ENCODE data around the gene SPOCK1.

Gene SPOCK1

DNA sequence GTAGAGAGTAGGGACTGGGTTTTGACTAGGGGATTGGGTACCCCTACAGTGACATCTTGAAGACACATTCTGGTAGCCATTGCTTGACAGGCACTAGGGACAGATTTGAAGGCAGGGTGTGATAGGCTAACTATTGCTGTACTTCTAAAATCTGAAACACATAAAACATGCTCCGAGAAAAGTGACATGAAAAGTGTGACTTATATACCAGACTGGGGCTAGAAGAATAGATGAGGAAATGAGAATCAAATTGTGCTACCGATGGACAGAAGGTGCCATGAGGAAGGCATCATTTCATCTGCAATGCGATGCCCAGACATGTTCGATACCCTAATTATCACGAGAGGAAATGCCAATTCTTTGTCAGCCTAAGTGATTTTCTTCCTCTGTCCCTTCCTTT lies 475.8 kb downstream of the SPOCK1 start:
- TF ChIP-seq, protein P1, sequence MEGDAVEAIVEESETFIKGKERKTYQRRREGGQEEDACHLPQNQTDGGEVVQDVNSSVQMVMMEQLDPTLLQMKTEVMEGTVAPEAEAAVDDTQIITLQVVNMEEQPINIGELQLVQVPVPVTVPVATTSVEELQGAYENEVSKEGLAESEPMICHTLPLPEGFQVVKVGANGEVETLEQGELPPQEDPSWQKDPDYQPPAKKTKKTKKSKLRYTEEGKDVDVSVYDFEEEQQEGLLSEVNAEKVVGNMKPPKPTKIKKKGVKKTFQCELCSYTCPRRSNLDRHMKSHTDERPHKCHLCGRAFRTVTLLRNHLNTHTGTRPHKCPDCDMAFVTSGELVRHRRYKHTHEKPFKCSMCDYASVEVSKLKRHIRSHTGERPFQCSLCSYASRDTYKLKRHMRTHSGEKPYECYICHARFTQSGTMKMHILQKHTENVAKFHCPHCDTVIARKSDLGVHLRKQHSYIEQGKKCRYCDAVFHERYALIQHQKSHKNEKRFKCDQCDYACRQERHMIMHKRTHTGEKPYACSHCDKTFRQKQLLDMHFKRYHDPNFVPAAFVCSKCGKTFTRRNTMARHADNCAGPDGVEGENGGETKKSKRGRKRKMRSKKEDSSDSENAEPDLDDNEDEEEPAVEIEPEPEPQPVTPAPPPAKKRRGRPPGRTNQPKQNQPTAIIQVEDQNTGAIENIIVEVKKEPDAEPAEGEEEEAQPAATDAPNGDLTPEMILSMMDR (IDR thresholded peaks at IDR 0.05; ENCODE audit: low read depth, low read length, missing control alignments) = no peak
- no peaks in the 10 kb centered on the region for H3K36me3 ChIP-seq (replicated peaks)
- no peaks in the 10 kb centered on the region for H3K27me3 ChIP-seq (replicated peaks)
- DNase-seq = no peak
- in situ Hi-C loops (cut with HindIII; ENCODE audit: low pct_ligation_motif_present, low sequenced_read_pairs) = no loop called here
- no peak overlapping the region for H3K4me3 ChIP-seq (ENCODE audit: low read depth, low read length)
- H3K27ac ChIP-seq = no peak overlapping the region

- no peaks in the 10 kb centered on the region for H3K36me3 ChIP-seq (replicated peaks)
- TF ChIP-seq, protein P1 (IDR thresholded peaks at IDR 0.05; ENCODE audit: low read depth, low read length, missing control alignments) = no peak
- no peak overlapping the region for H3K4me3 ChIP-seq (ENCODE audit: low read depth, low read length)
- H3K27me3 ChIP-seq (replicated peaks) = no peaks in the 10 kb centered on the region
- no peak for DNase-seq
- no peak overlapping the region for H3K27ac ChIP-seq
- in situ Hi-C loops (cut with HindIII; ENCODE audit: low pct_ligation_motif_present, low sequenced_read_pairs) = no loop called here
These were observed 476.4 kb downstream of the SPOCK1 start for GRCh38 chr5:137022725-137023124.

DNA sequence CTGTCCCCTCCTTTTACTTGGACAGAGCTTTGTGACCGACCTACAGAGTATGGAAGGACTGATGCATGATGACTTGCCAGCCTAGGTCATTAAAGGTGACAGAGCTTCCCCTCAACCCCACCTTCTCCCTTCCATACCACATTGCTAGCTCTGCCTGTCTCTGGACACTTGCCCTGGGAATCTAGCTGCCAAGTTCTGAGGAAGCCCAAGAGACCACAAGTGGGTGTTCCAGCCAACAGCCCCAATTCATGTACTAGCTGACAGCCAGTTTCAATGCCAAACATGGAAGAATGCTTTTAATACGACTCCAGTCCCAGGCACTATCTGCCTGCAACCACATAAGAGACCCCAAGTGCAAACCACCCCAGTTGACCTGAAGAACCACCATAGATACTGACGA lies 477.1 kb downstream of the SPOCK1 start:
- TF ChIP-seq, protein P1 (IDR thresholded peaks at IDR 0.05; ENCODE audit: low read depth, low read length, missing control alignments) = no peak
- no peak overlapping the region for H3K27ac ChIP-seq
- no peak overlapping the region for H3K4me3 ChIP-seq (ENCODE audit: low read depth, low read length)
- H3K27me3 ChIP-seq (replicated peaks) = no peaks in the 10 kb centered on the region
- H3K36me3 ChIP-seq (replicated peaks) = no peaks in the 10 kb centered on the region
- DNase-seq = no peak
- in situ Hi-C loops (cut with HindIII; ENCODE audit: low pct_ligation_motif_present, low sequenced_read_pairs) = no loop called here

DNA sequence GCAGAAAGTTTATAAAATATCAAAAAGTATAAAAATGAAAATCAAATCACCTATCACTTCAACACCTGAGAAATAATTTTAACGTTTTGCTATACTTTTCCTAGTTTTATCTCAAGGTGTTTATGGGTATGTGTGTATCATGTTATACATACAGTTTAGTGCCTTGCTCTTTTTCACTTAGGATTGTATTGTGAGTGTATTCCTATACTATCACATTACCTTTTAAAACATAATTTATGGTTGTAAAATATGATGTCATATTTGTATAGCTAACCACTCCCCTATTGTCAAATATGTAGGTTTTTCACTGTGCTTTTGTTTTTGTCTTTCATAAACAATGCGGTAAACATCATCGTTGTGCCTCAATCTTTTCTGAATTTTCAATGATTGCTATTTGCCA lies 479.9 kb downstream of the SPOCK1 start:
- in situ Hi-C loops (cut with HindIII; ENCODE audit: low pct_ligation_motif_present, low sequenced_read_pairs) = no loop called here
- H3K27ac ChIP-seq = no peak overlapping the region
- DNase-seq = no peak
- no peaks in the 10 kb centered on the region for H3K36me3 ChIP-seq (replicated peaks)
- H3K27me3 ChIP-seq (replicated peaks) = no peaks in the 10 kb centered on the region
- no peak overlapping the region for H3K4me3 ChIP-seq (ENCODE audit: low read depth, low read length)
- TF ChIP-seq, protein P1 (IDR thresholded peaks at IDR 0.05; ENCODE audit: low read depth, low read length, missing control alignments) = no peak

GRCh38 chr5:137016783-137017324 lies 482.3 kb downstream of the SPOCK1 start:
- H3K36me3 ChIP-seq (replicated peaks) = no peaks in the 10 kb centered on the region
- no peak for DNase-seq
- TF ChIP-seq, protein P1 (IDR thresholded peaks at IDR 0.05; ENCODE audit: low read depth, low read length, missing control alignments) = peak; percentile 32
- H3K27me3 ChIP-seq (replicated peaks) = no peaks in the 10 kb centered on the region
- no peak overlapping the region for H3K4me3 ChIP-seq (ENCODE audit: low read depth, low read length)
- in situ Hi-C loops (cut with HindIII; ENCODE audit: low pct_ligation_motif_present, low sequenced_read_pairs) = no loop called here
- H3K27ac ChIP-seq = no peak overlapping the region

DNA sequence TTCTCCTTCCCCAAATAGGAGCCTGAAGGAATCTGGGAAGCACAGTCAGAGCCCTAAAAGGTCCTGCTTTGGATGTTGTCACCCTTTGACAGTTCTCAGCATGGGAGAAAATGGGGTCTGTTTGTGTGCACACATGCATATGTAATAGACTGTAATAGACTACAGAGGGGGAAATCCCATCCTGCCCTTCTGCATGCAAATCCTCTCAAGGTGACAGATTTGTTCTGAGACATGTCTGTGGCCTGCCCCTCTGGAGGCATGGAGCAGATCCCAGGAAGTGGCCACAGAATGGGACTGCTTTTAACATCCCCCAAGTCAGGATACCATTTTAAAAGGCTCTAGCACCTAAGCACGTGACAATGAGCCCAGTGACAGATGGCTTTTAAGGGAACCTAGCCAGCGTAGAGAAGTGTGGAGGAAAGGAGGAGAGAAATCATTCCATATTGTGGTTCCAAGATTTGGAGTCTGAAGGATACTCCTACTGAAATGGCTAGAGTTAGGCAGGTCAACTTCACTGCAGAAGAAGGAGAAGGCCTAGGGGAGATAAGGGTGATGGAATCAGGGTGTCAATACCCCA lies 483.5 kb downstream of the SPOCK1 start:
- DNase-seq = no peak

More for the DNA sequence above, 483.5 kb downstream of the SPOCK1 start:
- H3K27me3 ChIP-seq (replicated peaks) = no peaks in the 10 kb centered on the region
- in situ Hi-C loops (cut with HindIII; ENCODE audit: low pct_ligation_motif_present, low sequenced_read_pairs) = no loop called here
- no peaks in the 10 kb centered on the region for H3K36me3 ChIP-seq (replicated peaks)
- no peak overlapping the region for H3K4me3 ChIP-seq (ENCODE audit: low read depth, low read length)
- H3K27ac ChIP-seq = no peak overlapping the region
- TF ChIP-seq, protein P1 (IDR thresholded peaks at IDR 0.05; ENCODE audit: low read depth, low read length, missing control alignments) = no peak
